ENCODE measurements around the gene INPP5A. TPM values are rescaled to one million over a fixed set of nuclear protein-coding genes. Genes with fewer than 3 reads are reported as not detected.

Gene INPP5A
- total RNA-seq, 1 donor from 2014 or later: 14.2 TPM

GRCh38 chr10:132696728-132697577, 159.4 kb downstream of the INPP5A start:
- Histone ChIP-seq H3K4me3 (no peak overlapping the region), H3K4me1 (no peaks in the 10 kb centered on the region), H3F3A (ENCODE audit: low read depth) (no peaks in the 10 kb centered on the region), H3K4me2 (no peak overlapping the region), H3K9ac (no peak overlapping the region), H3K9me3 (ENCODE audit: low read depth) (no peaks in the 10 kb centered on the region), H3K79me2 (ENCODE audit: low read depth) (no peaks in the 10 kb centered on the region), H3K27me3 (no peaks in the 10 kb centered on the region), H2AFZ (replicated peaks) (no peak overlapping the region), H3K27ac (no peak overlapping the region), H3K36me3 (no peaks in the 10 kb centered on the region), H4K20me1 (ENCODE audit: low read depth) (peaks cover 11% of the 10 kb centered on the region)
- TF ChIP-seq EZH2phosphoT487 (IDR thresholded peaks at IDR 0.05) (no peak), EZH2 (IDR thresholded peaks at IDR 0.05) (no peak)
- TF ChIP-seq, protein P1, sequence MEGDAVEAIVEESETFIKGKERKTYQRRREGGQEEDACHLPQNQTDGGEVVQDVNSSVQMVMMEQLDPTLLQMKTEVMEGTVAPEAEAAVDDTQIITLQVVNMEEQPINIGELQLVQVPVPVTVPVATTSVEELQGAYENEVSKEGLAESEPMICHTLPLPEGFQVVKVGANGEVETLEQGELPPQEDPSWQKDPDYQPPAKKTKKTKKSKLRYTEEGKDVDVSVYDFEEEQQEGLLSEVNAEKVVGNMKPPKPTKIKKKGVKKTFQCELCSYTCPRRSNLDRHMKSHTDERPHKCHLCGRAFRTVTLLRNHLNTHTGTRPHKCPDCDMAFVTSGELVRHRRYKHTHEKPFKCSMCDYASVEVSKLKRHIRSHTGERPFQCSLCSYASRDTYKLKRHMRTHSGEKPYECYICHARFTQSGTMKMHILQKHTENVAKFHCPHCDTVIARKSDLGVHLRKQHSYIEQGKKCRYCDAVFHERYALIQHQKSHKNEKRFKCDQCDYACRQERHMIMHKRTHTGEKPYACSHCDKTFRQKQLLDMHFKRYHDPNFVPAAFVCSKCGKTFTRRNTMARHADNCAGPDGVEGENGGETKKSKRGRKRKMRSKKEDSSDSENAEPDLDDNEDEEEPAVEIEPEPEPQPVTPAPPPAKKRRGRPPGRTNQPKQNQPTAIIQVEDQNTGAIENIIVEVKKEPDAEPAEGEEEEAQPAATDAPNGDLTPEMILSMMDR (IDR thresholded peaks at IDR 0.05): no peak
- Mint-ChIP-seq H3K36me3 (peaks cover 1% of the 10 kb centered on the region), H3K27ac (no peak overlapping the region), H3K9me3 (peaks cover 14% of the 10 kb centered on the region), H3K4me3 (no peak overlapping the region), H3K4me1 (peaks cover 8% of the 10 kb centered on the region), H3K27me3 (ENCODE audit: insufficient read depth, low read depth) (no peaks in the 10 kb centered on the region)
- no peak for DNase-seq (ENCODE audit: low spot score)

DNA sequence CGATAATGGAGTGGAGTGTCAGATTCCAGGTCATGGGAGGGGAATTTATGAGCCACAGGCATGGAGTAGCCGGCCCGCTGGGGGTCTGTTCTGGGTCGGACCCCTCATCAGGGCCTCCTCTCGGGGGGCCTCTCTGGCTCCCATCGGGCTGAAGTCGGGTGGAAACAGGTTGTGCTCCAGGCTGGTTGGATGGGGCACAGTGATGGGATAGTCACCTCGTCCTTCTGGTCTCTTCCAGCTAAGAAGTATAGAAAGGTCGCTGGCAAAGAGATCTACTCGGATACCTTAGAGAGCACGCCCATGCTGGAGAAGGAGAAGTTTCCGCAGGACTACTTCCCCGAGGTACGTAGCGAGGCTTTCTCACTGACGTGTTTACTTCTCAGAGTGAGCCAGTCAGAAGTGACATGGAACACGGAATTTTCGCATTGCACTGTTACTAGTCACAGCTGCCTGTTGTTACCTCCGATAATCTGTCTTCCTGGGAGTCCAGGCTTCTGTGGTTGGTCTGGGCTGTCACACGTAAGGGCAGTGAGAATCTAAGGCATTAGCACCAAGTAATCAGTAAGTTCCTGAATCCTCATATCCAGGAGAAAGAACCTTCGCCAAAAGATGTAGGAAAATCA, 160.1 kb downstream of the INPP5A start:
- peaks cover 11% of the 10 kb centered on the region for H4K20me1 ChIP-seq (ENCODE audit: low read depth)
- peaks cover 8% of the 10 kb centered on the region for H3K4me1 Mint-ChIP-seq
- peaks cover 1% of the 10 kb centered on the region for H3K36me3 Mint-ChIP-seq
- H3K27ac Mint-ChIP-seq: peak overlapping the region; percentile 14
- H3F3A ChIP-seq (ENCODE audit: low read depth): no peaks in the 10 kb centered on the region
- no peaks in the 10 kb centered on the region for H3K9me3 ChIP-seq (ENCODE audit: low read depth)
- no peak overlapping the region for H3K27ac ChIP-seq
- no peaks in the 10 kb centered on the region for H3K36me3 ChIP-seq
- no peak overlapping the region for H3K9ac ChIP-seq
- H2AFZ ChIP-seq (replicated peaks): no peak overlapping the region
- H3K27me3 ChIP-seq: no peaks in the 10 kb centered on the region
- peaks cover 11% of the 10 kb centered on the region for H3K9me3 Mint-ChIP-seq
- no peak overlapping the region for H3K4me3 ChIP-seq
- no peak overlapping the region for H3K4me3 Mint-ChIP-seq
- TF ChIP-seq EZH2 (IDR thresholded peaks at IDR 0.05) (no peak), EZH2phosphoT487 (IDR thresholded peaks at IDR 0.05) (no peak)
- TF ChIP-seq, protein P1 (IDR thresholded peaks at IDR 0.05): no peak
- no peak for DNase-seq (ENCODE audit: low spot score)
- H3K4me1 ChIP-seq: no peaks in the 10 kb centered on the region
- no peaks in the 10 kb centered on the region for H3K27me3 Mint-ChIP-seq (ENCODE audit: insufficient read depth, low read depth)
- no peaks in the 10 kb centered on the region for H3K79me2 ChIP-seq (ENCODE audit: low read depth)
- H3K4me2 ChIP-seq: no peak overlapping the region

DNA sequence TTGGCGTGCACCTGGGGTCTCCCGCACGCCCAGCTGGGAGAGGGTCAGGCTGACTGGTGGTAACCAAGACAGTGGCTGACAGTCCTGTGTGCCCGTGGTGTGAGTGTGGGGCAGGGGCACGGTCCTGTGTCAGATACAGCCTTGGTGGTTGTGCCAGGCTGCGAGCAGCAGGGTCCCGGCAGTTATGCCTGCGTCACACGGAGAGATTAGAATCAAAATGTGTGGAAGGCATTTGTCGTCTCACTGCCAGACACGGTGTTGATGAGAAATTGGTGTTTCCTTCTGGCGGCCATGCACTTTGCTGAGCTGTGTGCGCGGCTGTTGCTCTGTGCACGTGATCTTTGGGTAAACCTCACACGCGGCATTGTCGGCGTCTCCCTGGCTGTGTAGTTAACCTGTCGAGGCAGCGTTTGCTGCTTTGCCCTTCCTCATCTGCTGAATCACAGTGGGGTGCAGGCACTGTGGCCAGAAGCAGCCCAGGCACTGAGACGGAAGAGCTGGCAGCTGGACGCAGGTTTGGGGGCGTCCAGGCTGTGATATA, 160.7 kb downstream of the INPP5A start:
- no peak overlapping the region for H3K27ac ChIP-seq
- peak overlapping the region; percentile 14 for H3K27ac Mint-ChIP-seq
- no peak overlapping the region for H3K4me3 Mint-ChIP-seq
- TF ChIP-seq EZH2phosphoT487 (IDR thresholded peaks at IDR 0.05): no peak
- no peak for TF ChIP-seq EZH2 (IDR thresholded peaks at IDR 0.05)
- TF ChIP-seq, protein P1 (IDR thresholded peaks at IDR 0.05): no peak
- H3K4me3 ChIP-seq: no peak overlapping the region
- no peaks in the 10 kb centered on the region for H3K27me3 Mint-ChIP-seq (ENCODE audit: insufficient read depth, low read depth)
- no peaks in the 10 kb centered on the region for H3K36me3 ChIP-seq
- DNase-seq (ENCODE audit: low spot score): no peak
- H2AFZ ChIP-seq (replicated peaks): no peak overlapping the region
- peaks cover 7% of the 10 kb centered on the region for H3K9me3 Mint-ChIP-seq
- peaks cover 8% of the 10 kb centered on the region for H3K4me1 Mint-ChIP-seq
- no peak overlapping the region for H3K4me2 ChIP-seq
- no peaks in the 10 kb centered on the region for H3K79me2 ChIP-seq (ENCODE audit: low read depth)
- H3F3A ChIP-seq (ENCODE audit: low read depth): no peaks in the 10 kb centered on the region
- peaks cover 11% of the 10 kb centered on the region for H4K20me1 ChIP-seq (ENCODE audit: low read depth)
- H3K36me3 Mint-ChIP-seq: peaks cover 2% of the 10 kb centered on the region
- H3K9me3 ChIP-seq (ENCODE audit: low read depth): no peaks in the 10 kb centered on the region
- H3K9ac ChIP-seq: no peak overlapping the region
- no peaks in the 10 kb centered on the region for H3K27me3 ChIP-seq
- no peaks in the 10 kb centered on the region for H3K4me1 ChIP-seq
